Suprapubic skin (tissue), 4 donors: ENCODE data around the gene SOCS1. TPM values are rescaled to one million over a fixed set of nuclear protein-coding genes. Genes with fewer than 3 reads are reported as not detected.

ENCODE experiments used
- DNase-seq, 2 donors: peaks; one replicate each; pipeline ENCODE4 v3.0.0-alpha.2; 2019; ENCODE audit warnings: low spot score in 2 of 2
- H3K27ac ChIP-seq: fragments of 200-600 bp; sonication (generic); one replicate; pipeline ENCODE4 v1.5.1; 2019
- H3K27me3 ChIP-seq: fragments of 200-600 bp; sonication (generic); one replicate; pipeline ENCODE4 v1.5.1; 2019
- H3K36me3 ChIP-seq: fragments of 200-600 bp; sonication (generic); one replicate; pipeline ENCODE4 v1.5.1; 2019
- H3K4me1 ChIP-seq: fragments of 200-600 bp; sonication (generic); one replicate; pipeline ENCODE4 v1.5.1; 2019
- H3K4me3 ChIP-seq: fragments of 200-600 bp; sonication (generic); one replicate; pipeline ENCODE4 v1.5.1; 2019; ENCODE audit warnings: mild to moderate bottlenecking
- H3K9me3 ChIP-seq: fragments of 200-600 bp; sonication (generic); one replicate; pipeline ENCODE4 v1.5.1; 2019
- CTCF ChIP-seq, 2 donors: fragments of 200-600 bp in 1 of 2; fragments of 450-650 bp in 1 of 2; sonication (generic) in 1 of 2; IDR thresholded peaks; one replicate each; pipeline ENCODE4 v1.5.1; 2016 to 2019; ENCODE audit warnings: antibody characterized with exemption in 2 of 2, mild to moderate bottlenecking in 1 of 2, moderate library complexity in 1 of 2
- EP300 ChIP-seq: sonication (generic); formaldehyde crosslinking; IDR thresholded peaks from one replicate; pipeline ENCODE4 v1.6.1; 2017; ENCODE audit warnings: antibody characterized with exemption
- POLR2A ChIP-seq, 2 donors: fragments of 450-650 bp; IDR thresholded peaks; one replicate each; pipeline ENCODE4 v1.6.1; 2017; ENCODE audit warnings: antibody characterized with exemption in 2 of 2, mild to moderate bottlenecking in 2 of 2, moderate library complexity in 2 of 2
- POLR2AphosphoS5 ChIP-seq, 3 donors: sonication (generic); formaldehyde crosslinking; IDR thresholded peaks; one replicate each; pipeline ENCODE4 v1.6.1; 2017; ENCODE audit warnings: antibody characterized with exemption in 3 of 3
- WGBS: methylation state at CpG from one replicate; pipeline ENCODE4 v1.1.5; 2018; 5-methylcytosine and 5-hydroxymethylcytosine counted together
- total RNA-seq, 4 donors: library from RNA; depleted of rRNA; stranded (reverse); fragments of >200 nt; gene quantifications; one replicate each; pipeline ENCODE4 v1.1.0, GENCODE V29; 2016

The SOCS1 gene
- total RNA-seq, 4 donors from 2014 or later, result 3.9 to 15.4 (median 7.5) TPM

- Histone ChIP-seq H3K27ac (no peak within 1 kb of the TSS), H3K4me1 (peaks cover 8% of the 10 kb centered on the region), H3K9me3 (no peaks in the 10 kb centered on the region), H3K36me3 (no peaks in the 10 kb centered on the region), H3K27me3 (no peaks in the 10 kb centered on the region), H3K4me3 (no peak within 1 kb of the TSS)
- DNase-seq, result no peak
- 85% methylated on average over 4 of the region's 26 CpGs for WGBS
- no peak for TF ChIP-seq POLR2AphosphoS5 (IDR thresholded peaks at IDR 0.05)
- no peak for TF ChIP-seq EP300
- TF ChIP-seq POLR2A (IDR thresholded peaks at IDR 0.05), result no peak
Measured at GRCh38 chr16:11276143-11276895, 20.3 kb upstream of the SOCS1 start, which contains the start of gene PRM2. PRM2 (minus strand) TSS chr16:11276480; CDS start chr16:11276370, 110 bp downstream.

GRCh38 chr16:11274964-11275363, 19.0 kb upstream of the SOCS1 start:
- Histone ChIP-seq H3K9me3 (no peaks in the 10 kb centered on the region), H3K4me3 (no peak overlapping the region), H3K27me3 (no peaks in the 10 kb centered on the region), H3K27ac (no peak overlapping the region), H3K36me3 (no peaks in the 10 kb centered on the region), H3K4me1 (peaks cover 8% of the 10 kb centered on the region)
- TF ChIP-seq POLR2A (IDR thresholded peaks at IDR 0.05), result no peak
- DNase-seq, result no peak
- 92% methylated on average over 7 of the region's 7 CpGs for WGBS

DNA sequence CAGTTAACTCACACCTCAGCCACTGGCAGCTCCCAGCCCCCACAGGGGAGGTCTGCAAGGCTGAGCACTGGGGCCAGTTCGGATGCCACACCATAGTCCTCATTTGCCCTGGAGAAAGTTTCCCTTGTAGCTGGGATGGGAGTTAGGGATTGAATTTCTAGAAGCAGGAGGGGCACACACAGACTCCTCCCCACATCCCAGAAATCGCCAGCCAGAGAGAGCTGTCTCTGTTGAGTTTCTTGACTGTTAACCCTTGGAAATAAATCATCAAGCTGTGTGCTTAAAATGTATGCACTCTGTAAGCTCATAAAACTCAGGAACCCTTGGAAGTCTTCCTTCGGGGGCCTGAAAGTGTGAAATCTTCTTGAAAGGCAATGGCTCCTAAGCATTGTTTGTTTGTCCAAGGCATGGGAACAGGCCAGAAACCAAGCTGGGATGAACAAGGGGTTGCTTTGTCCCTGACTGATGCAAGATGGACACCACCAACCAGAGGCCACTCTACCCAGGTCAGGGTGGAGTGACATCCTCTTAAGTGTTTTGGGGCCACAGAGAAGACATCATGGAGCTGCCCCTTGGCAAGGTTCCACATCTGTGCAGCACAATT, 17.8 kb upstream of the SOCS1 start:
- no peaks in the 10 kb centered on the region for H3K36me3 ChIP-seq
- H3K27ac ChIP-seq, result no peak overlapping the region
- no peak overlapping the region for H3K4me3 ChIP-seq
- DNase-seq, result no peak
- no peak for TF ChIP-seq POLR2AphosphoS5 (IDR thresholded peaks at IDR 0.05)
- TF ChIP-seq POLR2A (IDR thresholded peaks at IDR 0.05), result no peak
- no peak for TF ChIP-seq EP300
- no peak for TF ChIP-seq CTCF (IDR thresholded peaks at IDR 0.05)
- H3K4me1 ChIP-seq, result peaks cover 8% of the 10 kb centered on the region
- H3K27me3 ChIP-seq, result no peaks in the 10 kb centered on the region
- no peaks in the 10 kb centered on the region for H3K9me3 ChIP-seq
- 58% methylated on average over 3 of the region's 3 CpGs for WGBS

DNA sequence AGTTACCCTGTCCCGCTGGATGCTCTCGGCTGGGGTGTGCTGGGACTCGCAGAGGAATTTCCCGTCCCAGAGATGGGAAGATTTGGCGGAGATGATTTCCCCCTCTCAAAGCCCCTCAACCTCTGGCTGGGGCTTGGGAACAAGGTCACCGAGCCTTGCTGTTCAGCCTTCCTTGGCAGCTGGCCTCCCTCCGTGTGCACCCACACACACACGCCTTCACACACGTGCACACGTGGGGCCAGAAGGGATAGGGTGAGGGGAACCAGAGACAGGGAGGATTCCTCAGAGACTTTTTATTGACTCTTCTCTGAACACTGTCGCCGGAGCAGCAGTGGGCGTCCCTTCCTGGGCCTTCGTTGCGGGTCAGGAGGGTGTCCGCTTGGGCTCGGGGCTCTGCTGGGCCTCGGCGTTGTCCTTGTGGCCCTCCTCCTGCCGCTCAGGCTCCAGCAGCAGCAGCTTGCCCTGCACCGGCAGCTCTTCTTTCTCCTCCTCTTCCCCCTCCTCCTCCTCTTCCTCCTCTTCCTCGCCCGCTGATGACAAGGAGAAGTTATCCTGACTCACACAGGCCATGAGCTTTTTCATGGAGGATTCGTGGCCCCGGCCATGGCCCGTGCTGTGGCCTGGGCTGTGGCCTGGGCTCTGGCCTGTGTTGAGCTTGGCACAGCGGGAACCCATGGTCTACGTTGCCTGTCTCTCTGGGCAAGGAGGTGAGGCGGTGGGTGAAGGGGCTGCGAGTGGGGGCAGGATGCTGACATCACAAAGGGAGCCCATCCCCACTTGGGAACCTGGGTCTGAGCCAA, 17.1 kb upstream of the SOCS1 start, which contains the start of gene PRM3:
Gene PRM3, minus strand, starts transcription at position 709 of the 800 bp plus-strand sequence. Its CDS starts 34 bp downstream, at position 675.
- no peak for DNase-seq
- Histone ChIP-seq H3K36me3 (no peaks in the 10 kb centered on the region), H3K27me3 (no peaks in the 10 kb centered on the region), H3K4me1 (peaks cover 8% of the 10 kb centered on the region), H3K4me3 (no peak within 1 kb of the TSS), H3K9me3 (no peaks in the 10 kb centered on the region), H3K27ac (no peak within 1 kb of the TSS)
- WGBS, result 79% methylated on average over 20 of the region's 30 CpGs
- TF ChIP-seq POLR2A (IDR thresholded peaks at IDR 0.05) (no peak), POLR2AphosphoS5 (IDR thresholded peaks at IDR 0.05) (no peak), CTCF (IDR thresholded peaks at IDR 0.05) (no peak), EP300 (no peak)

GRCh38 chr16:11272484-11272883, 16.5 kb upstream of the SOCS1 start:
- H3K4me1 ChIP-seq, result peaks cover 8% of the 10 kb centered on the region
- 60% methylated on average over 2 of the region's 6 CpGs for WGBS
- DNase-seq, result no peak
- H3K36me3 ChIP-seq, result no peaks in the 10 kb centered on the region
- no peak overlapping the region for H3K4me3 ChIP-seq
- TF ChIP-seq POLR2A (IDR thresholded peaks at IDR 0.05), result no peak
- no peak for TF ChIP-seq POLR2AphosphoS5 (IDR thresholded peaks at IDR 0.05)
- TF ChIP-seq CTCF (IDR thresholded peaks at IDR 0.05), result no peak
- no peak for TF ChIP-seq EP300
- H3K27ac ChIP-seq, result no peak overlapping the region
- no peaks in the 10 kb centered on the region for H3K27me3 ChIP-seq
- no peaks in the 10 kb centered on the region for H3K9me3 ChIP-seq
